Midbrain (tissue), 1 donor: ENCODE data around the gene DNPH1.

Source experiments
- DNase-seq: peaks from one replicate; lab custom pipeline; 2025; lab: John Stamatoyannopoulos, UW

The DNPH1 gene

GRCh38 chr6:43215066-43215465 lies 14.2 kb downstream of the DNPH1 start:
- DNase-seq = no peak

DNA sequence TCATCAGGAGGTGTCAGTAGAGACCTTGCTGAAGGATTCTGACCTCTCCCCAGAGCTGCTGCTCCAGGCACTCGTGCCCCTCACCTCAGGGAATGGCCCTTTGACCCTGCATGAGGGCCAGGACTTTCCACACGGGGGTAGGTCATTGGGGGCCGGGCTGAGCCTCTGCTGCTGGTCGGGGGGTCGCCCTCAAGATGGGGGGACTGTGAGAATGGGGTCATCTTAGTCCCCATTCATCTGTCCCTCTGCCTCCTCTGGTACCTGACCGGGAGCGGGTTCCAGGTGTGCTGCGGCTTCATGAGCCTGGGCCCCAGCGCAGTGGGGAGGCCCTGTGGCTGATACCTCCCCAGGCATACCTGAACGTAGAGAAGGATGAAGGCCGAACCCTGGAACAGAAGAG lies 15.8 kb downstream of the DNPH1 start:
- DNase-seq = no peak

DNA sequence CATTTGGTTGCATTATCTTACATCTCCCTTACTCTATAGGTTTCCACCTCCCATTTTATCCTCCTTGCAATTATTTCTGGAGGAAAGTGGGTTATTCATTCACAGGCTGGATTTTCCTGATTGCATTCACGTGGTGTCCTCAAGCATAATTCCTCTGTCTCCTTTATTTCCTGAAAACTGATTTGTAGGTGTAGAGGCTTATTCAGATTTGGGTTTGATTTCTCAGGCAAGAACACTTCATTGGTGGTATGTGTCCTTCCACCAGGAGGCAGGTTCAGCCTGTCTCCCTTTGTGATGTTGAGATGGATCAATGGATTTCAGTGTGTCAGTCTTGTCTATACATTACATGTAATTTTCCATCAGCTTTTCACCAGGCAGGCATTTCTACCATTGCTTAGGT lies 17.3 kb downstream of the DNPH1 start:
- no peak for DNase-seq

GRCh38 chr6:43207286-43207685 lies 22.0 kb downstream of the DNPH1 start:
- DNase-seq = no peak

DNA sequence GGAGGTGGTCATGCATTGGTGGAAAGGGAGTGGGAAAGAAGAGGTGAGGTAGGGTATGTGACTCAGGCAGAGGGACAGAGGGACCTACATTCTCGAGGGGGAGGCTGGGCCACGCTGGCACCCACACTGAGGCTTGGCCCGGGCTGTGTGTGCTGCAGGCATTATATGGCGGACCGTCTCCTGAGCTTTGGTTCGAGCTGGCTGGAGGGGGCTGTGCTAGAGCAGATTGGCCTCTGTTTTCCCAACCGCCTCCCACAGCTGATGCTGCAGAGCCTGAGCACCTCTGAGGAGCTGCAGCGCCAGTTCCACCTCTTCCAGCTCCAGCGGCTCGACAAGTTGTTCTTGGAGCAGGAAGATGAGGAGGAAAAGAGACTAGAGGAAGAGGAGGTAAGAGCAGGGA lies 23.4 kb downstream of the DNPH1 start:
- DNase-seq = no peak

GRCh38 chr6:43204271-43205105 lies 24.8 kb downstream of the DNPH1 start:
- no peak for DNase-seq

GRCh38 chr6:43203718-43204095 lies 25.6 kb downstream of the DNPH1 start:
- no peak for DNase-seq

DNA sequence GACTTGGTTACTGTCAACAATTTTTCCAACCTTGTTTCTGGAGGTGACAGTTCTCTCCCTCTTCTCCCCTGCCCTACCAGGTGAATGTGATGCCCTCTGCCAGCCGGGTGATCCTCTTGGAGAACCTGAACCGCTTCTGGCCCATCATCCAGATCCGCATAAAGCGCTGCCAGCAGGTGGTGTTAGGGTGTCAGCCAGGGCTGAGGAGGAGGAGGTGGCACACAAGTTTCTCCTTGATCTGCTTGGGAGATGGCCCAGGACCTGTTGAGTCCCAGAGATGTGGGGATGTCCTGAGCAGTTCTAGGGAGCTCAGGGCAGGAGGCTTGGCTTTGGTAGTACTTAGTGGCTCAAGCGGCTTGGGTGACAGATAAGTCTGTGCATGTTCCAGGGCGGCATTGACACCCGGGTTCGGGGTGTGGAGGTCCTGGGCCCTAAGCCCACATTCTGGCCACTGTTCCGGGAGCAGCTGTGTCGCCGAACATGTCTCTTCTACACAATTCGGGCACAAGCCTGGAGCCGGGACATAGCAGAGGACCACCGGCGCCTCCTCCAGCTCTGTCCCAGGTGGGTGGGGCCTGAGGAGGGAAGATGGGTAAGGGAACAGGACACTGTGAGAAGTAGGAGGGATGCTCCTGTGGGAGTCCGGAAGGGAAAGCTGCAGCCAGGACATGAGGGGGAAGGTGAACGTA lies 26.1 kb downstream of the DNPH1 start:
- no peak for DNase-seq

DNA sequence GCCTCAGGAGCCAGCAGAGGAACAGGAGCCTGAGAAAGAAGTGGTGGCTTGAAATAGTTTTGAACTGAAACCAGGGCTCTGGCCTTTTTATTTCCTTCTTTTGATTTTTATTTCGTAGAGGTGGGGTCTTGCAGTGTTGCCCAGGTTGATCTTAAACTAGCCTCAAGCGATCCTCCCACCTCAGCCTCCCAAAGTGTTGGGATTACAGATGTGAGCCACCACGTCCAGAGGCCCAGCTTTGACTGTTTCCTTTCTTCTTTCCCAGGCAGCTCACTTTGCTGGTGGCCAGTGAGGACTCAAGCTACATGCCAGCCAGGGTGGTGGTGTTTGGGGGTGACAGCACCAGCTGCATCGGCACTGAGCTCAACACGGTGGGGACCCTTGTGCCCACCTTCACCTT lies 26.8 kb downstream of the DNPH1 start:
- no peak for DNase-seq

DNA sequence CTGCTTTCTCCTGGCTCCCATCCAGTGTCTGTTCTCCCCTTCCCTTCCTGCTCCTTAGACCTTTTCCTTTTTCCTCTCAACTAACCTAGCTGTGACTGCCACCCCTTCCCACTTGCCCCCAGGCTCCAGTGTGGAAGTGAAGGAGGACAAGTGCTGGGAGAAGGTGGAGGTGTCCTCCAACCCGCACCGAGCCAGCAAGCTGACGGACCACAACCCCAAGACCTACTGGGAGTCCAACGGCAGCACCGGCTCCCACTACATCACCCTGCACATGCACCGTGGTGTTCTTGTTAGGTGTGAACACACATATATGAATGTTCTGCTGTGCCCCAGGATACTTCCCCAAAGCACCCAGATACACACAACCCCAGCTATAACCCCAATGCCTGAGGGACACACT lies 28.7 kb downstream of the DNPH1 start:
- no peak for DNase-seq

GRCh38 chr6:43199912-43200311 lies 29.4 kb downstream of the DNPH1 start:
- no peak for DNase-seq

DNA sequence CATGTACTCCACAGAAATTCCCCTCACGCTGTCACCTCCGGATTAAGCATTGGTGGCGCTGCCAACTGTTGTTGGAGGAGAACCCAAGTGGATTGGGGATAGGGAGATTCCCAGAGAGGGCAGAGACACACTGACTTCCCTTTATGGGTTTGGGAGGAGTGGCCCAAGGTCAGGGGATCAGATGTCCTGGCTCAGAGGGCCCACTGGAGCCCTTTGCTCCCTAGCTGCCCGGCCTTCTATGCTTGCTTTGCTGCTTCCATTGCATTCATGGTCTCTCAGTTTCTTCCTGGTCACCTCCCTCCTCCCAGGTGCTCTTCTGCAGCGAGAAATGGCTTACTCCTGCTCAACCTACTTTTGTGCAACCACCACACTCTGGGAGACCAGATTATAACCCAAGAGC lies 32.9 kb downstream of the DNPH1 start:
- no peak for DNase-seq

GRCh38 chr6:43193929-43194328 lies 35.4 kb downstream of the DNPH1 start:
- no peak for DNase-seq

DNA sequence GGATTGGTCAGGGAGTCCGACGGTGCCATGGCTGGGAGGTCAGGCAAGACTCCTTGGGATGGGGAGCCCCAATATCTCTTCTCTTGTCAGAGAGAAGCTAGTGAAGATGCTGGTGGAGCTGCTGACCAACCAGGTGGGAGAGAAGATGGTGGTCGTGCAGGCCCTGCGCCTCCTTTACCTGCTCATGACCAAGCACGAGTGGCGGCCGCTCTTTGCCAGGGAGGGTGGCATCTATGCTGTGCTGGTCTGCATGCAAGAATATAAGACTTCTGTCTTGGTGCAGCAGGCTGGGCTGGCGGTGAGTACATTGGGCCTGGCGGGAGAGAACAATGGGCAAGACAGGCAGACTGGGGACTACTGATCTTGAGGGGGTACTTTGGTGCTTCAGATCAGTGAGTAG lies 36.4 kb downstream of the DNPH1 start:
- no peak for DNase-seq

DNA sequence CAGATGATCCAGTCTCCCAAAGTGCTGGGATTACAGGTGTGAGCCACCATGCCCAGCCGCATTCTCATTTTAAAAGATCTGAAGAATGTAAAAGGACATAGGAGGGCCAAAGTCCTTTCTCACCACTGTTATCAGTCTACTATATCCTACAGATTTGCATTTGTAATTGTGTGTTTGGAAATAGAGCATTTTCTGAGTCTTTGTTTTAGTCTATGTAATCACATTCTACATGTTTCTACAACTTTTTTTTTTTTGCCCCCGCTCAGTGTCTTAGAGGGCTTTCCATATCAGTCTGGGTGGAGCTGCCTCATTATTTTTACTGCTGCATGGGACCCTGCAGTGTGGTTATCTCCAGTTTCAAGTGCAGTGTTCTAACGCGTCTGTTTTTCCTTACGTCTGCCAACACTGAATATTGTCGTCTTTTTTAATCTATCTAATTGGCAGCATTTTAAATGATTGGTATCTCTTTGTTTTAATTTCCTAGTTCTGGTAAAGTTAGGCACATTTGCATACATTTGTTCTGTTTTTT lies 39.4 kb downstream of the DNPH1 start:
- no peak for DNase-seq

DNA sequence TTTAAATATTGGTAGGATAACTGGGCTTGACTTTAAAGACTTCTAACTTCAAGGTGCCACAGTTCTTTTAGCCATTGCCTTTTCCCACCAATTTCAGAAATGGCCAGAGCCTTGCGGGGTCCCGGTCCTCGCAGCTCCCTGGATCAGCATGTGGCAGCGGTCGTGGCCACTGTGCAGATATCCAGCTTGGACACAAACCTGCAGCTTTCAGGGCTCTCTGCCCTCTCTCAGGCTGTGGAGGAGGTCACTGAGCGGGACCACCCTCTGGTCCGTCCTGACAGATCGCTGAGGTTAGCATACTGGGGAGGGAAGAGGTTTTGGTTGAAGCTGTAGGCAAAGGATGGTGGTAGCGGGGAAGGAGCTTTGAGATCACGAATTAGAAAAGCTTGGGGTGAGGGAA lies 40.9 kb downstream of the DNPH1 start:
- DNase-seq = no peak

DNA sequence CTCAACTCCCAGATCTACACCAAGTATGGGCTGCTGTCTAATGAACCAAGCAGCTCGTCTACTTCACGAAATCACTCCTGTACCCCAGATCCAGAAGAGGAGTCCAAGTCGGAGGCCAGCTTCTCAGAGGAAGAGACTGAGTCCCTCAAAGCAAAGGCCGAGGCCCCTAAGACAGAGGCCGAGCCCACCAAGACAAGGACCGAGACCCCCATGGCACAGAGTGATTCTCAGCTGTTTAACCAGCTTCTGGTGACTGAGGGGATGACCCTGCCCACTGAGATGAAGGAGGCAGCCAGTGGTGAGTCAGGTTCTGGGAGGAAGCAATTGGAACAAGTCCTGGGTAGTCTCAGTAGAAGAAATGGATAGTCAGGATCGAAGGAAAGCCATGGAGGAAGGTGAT lies 41.5 kb downstream of the DNPH1 start:
- DNase-seq = no peak

GRCh38 chr6:43186706-43187105 lies 42.6 kb downstream of the DNPH1 start:
- no peak for DNase-seq

- DNase-seq = no peak
Measured at GRCh38 chr6:43186019-43186418, 43.3 kb downstream of the DNPH1 start.

DNA sequence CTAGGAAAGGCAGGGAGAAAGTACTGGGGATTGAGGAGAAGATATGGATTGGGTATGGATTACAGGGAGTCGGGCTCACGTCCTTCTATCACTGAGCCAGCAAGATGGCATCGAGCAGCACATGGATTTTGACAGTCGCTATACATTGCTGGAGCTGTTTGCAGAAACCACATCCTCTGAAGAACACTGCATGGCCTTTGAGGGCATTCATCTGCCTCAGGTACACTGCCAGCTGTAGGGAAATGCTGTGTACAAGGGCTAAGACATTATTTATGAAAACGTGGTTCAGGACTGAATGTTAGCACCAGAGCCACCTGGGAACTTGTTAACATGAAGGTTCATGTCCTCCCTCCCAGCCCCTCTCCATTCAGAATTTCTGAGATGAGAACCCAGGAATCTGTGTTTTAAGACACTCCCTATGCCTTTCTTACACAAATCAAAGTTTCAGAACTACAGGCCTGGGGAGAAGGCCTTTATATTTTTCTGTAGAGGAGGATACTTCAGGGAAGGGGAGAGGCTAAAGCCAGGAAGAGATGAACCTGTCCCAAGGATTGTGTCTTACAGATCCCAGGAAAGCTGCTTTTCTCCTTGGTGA lies 43.8 kb downstream of the DNPH1 start:
- DNase-seq = no peak

DNA sequence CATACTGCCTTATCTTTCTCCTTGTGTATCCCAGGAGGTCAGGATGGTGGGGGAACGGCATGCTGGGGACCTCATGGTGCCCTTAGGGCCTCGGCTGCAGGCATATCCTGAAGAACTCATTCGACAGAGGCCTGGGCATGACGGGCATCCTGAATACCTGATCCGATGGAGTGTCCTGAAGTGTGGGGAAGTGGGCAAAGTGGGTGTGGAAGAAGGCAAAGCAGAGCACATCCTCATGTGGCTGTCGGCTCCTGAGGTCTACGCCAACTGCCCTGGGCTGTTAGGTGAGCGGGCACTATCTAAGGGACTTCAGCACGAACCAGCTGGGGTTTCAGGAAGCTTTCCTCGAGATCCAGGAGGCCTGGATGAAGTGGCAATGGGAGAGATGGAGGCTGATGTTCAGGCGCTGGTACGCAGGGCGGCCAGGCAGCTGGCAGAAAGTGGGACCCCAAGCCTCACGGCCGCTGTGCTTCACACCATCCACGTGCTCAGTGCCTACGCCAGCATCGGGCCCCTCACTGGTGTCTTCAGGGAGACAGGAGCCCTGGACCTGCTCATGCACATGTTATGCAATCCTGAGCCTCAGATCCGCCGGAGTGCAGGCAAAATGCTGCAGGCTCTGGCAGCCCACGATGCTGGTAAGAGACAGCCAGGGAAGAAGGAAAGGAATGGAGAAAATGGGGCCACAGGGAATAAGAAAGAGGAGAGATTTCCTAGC lies 44.9 kb downstream of the DNPH1 start:
- no peak for DNase-seq

GRCh38 chr6:43183441-43183840 lies 45.8 kb downstream of the DNPH1 start:
- DNase-seq = no peak
